ENCODE results near the gene XBP1.

- TF ChIP-seq CTCF (IDR thresholded peaks at IDR 0.05; ENCODE audit: insufficient read depth, low read length, poor library complexity, severe bottlenecking) (no peak), EZH2phosphoT487 (conservative IDR thresholded peaks at IDR 0.05; ENCODE audit: low read length) (no peak)
Measured at GRCh38 chr22:28800308-28801041, at the start of gene XBP1.
